Measurements from ENCODE around the gene ZNF423. TPM values are rescaled to one million over a fixed set of nuclear protein-coding genes. Genes with fewer than 3 reads are reported as not detected.

Gene ZNF423
- total and polyA plus RNA-seq, 7 donors, result 2.3 to 30.7 (median 14.4) TPM

DNA sequence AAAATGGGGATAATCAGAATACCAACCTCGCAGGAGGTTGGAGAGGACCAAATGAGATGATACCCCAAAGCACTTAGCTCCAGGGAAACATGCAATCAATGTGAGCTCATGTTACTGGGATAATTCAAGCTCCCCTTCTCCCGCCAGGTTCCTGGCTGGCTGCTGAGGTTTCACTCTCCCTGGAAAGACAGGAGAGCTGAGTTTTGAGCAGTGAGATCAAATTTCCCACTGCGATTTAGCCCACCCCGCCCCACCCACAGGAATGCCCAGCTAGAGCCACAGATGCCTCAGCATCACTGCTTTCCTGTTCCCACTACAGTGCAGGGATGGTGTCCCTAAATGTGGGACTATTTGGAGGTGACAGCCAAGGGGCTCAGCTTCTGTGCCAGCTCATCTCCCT is 56.7 kb downstream of the ZNF423 start:
- Histone ChIP-seq H3K4me1 (peaks cover 20% of the 10 kb centered on the region), H3K4me3 (no peak overlapping the region), H3K36me3 (ENCODE audit: insufficient read depth in 1 of 2, low read depth in 1 of 2) (no peaks in the 10 kb centered on the region), H3K9me3 (no peaks in the 10 kb centered on the region), H3K27ac (no peak overlapping the region), H3K27me3 (ENCODE audit: insufficient read depth in 3 of 3, low read length in 2 of 3) (no peaks in the 10 kb centered on the region)
- intact Hi-C loops (cut with DNase I), result no loop called here
- DNase-seq (no peak), ATAC-seq (peak in 1 of 4 donors; percentile 25)
- 29 to 52% (median 33%) methylated on average over 4 of the region's 4 CpGs for WGBS, 3 donors
- TF ChIP-seq, protein P1, sequence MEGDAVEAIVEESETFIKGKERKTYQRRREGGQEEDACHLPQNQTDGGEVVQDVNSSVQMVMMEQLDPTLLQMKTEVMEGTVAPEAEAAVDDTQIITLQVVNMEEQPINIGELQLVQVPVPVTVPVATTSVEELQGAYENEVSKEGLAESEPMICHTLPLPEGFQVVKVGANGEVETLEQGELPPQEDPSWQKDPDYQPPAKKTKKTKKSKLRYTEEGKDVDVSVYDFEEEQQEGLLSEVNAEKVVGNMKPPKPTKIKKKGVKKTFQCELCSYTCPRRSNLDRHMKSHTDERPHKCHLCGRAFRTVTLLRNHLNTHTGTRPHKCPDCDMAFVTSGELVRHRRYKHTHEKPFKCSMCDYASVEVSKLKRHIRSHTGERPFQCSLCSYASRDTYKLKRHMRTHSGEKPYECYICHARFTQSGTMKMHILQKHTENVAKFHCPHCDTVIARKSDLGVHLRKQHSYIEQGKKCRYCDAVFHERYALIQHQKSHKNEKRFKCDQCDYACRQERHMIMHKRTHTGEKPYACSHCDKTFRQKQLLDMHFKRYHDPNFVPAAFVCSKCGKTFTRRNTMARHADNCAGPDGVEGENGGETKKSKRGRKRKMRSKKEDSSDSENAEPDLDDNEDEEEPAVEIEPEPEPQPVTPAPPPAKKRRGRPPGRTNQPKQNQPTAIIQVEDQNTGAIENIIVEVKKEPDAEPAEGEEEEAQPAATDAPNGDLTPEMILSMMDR (IDR thresholded peaks at IDR 0.05), result no peak

DNA sequence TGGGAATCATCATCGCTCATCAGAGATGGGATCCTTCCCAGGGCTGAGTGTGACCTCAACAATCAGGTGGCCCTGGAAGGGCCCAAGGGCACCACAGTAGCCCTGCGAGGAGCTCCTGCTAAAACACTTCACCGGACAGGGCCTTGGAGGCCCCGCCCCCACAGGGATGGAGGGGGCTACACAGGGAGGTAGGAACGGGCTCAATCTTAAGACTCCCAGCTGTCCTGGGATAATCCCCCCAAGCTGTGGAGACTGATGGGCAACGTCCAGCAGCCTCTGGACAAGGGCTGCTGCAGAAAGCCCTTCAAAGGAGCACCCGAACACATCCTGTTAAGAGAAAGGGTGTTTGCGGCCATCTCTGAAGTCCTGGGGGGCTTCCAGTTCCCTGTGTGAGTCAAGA is 60.4 kb downstream of the ZNF423 start:
- intact Hi-C loops (cut with DNase I), result no loop called here
- ATAC-seq (no peak), DNase-seq (no peak)
- WGBS, 3 donors, result 86 to 91% (median 87%) methylated on average over 8 of the region's 8 CpGs
- Histone ChIP-seq H3K9me3 (no peaks in the 10 kb centered on the region), H3K4me3 (no peak overlapping the region), H3K4me1 (peaks cover 15% of the 10 kb centered on the region), H3K27ac (no peak overlapping the region), H3K27me3 (ENCODE audit: insufficient read depth in 3 of 3, low read length in 2 of 3) (no peaks in the 10 kb centered on the region), H3K36me3 (ENCODE audit: insufficient read depth in 1 of 2, low read depth in 1 of 2) (no peaks in the 10 kb centered on the region)
- TF ChIP-seq, protein P1 (IDR thresholded peaks at IDR 0.05), result no peak

DNA sequence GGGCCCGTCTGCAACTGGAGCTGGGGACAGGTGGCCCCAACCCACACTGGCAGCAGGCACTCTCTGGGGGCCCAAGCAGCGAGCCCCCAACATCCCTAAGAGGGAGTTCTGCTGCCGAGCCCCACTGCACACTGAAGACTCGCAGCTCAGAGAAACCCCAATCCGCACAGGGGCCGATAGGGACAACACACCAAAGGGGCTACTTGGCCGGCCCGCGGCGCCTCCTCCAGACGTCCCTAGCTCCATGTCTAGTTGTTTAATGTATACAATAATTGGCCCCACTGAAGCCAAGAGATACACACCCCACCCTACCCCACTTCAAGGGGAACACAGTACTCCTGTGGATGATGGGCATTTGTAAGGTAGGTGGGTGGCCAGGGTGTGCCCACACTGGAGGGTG is 62.7 kb downstream of the ZNF423 start:
- 87 to 91% (median 89%) methylated on average over 11 of the region's 11 CpGs for WGBS, 3 donors
- Histone ChIP-seq H3K9me3 (no peaks in the 10 kb centered on the region), H3K27ac (no peak overlapping the region), H3K4me1 (peaks cover 22% of the 10 kb centered on the region), H3K4me3 (no peak overlapping the region), H3K36me3 (ENCODE audit: insufficient read depth in 1 of 2, low read depth in 1 of 2) (no peaks in the 10 kb centered on the region), H3K27me3 (ENCODE audit: insufficient read depth in 3 of 3, low read length in 2 of 3) (no peaks in the 10 kb centered on the region)
- TF ChIP-seq, protein P1 (IDR thresholded peaks at IDR 0.05), result no peak
- intact Hi-C loops (cut with DNase I), result no loop called here
- ATAC-seq (no peak), DNase-seq (no peak)

DNA sequence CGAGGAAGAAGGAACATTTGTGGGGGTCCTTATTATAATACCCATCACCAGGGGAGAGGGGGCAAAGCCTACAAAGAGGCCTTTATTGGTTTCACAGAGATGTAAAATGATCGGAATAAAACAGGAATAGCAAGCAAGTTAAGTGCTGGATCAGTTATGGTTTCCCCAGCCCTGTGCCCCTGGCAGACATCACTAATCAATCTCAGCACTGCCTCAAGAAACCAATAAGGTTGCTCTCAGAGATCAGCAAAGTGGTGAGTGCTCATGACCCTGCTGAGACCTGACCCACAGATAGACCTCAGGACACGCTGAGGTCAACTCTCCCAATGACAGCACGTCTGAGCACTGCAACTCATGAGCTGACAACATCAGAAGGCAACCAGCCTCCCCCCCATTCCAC is 66.3 kb downstream of the ZNF423 start:
- Histone ChIP-seq H3K9me3 (no peaks in the 10 kb centered on the region), H3K27ac (peak overlapping the region; percentile 27), H3K4me1 (peaks cover 16% of the 10 kb centered on the region), H3K27me3 (ENCODE audit: insufficient read depth in 3 of 3, low read length in 2 of 3) (no peaks in the 10 kb centered on the region), H3K4me3 (no peak overlapping the region), H3K36me3 (ENCODE audit: insufficient read depth in 1 of 2, low read depth in 1 of 2) (no peaks in the 10 kb centered on the region)
- ATAC-seq, result no peak
- TF ChIP-seq, protein P1 (IDR thresholded peaks at IDR 0.05), result no peak
- WGBS, 3 donors, result 93 to 94% (median 93%) methylated on average over 4 of the region's 4 CpGs
- intact Hi-C loops (cut with DNase I), result no loop called here
- DNase-seq, result no peak

DNA sequence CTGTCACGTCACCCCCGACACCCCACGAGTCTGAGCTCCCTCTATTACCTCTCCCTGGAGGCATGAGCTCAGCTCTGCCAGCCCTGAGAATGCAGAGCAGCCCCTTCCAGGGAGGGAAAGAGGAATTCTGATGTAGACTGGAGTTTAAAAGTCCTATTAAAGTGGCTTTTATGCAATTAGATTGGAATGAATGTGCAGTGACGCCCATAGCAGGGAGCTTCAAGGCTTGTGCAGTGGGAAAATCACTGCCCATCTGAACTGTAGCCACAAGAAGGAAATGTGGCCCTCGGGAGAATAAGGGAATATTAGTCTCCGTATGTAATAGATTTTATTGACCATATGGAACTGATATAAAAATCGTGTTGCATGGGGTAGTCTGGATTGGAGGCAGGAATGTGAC is 66.9 kb downstream of the ZNF423 start:
- Histone ChIP-seq H3K9me3 (no peaks in the 10 kb centered on the region), H3K36me3 (ENCODE audit: insufficient read depth in 1 of 2, low read depth in 1 of 2) (no peaks in the 10 kb centered on the region), H3K4me3 (no peak overlapping the region), H3K27me3 (ENCODE audit: insufficient read depth in 3 of 3, low read length in 2 of 3) (no peaks in the 10 kb centered on the region), H3K4me1 (peaks cover 16% of the 10 kb centered on the region), H3K27ac (peak overlapping the region; percentile 27)
- DNase-seq (no peak), ATAC-seq (no peak)
- WGBS, 3 donors, result 51 to 71% (median 56%) methylated on average over 7 of the region's 7 CpGs
- TF ChIP-seq, protein P1 (IDR thresholded peaks at IDR 0.05), result no peak
- intact Hi-C loops (cut with DNase I), result no loop called here

All from psoas muscle (tissue), 8 donors.